Measurements from ENCODE around the gene LSM10. TPM values are rescaled to one million over a fixed set of nuclear protein-coding genes. Genes with fewer than 3 reads are reported as not detected.

Gene LSM10
- total RNA-seq, 1 experiment from 2014 or later: 56.3 TPM

DNA sequence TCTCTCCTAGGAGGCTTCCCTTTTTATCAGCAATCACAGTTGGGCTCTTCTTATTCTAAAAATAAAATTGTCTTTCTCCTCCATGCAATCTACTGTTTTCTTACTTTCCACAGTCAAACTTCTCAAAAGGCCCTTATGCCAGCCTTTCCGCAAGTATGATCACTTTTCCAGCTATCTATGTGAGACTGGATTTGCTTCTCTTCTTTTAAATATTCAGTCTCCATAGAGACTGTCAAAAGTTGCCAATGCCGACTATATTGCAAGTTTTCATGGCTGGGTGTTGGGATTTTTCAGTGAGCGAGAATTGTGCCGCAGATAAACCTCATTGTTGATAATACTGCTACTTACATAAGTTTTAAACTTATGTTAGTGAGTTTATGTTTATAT is 4.8 kb upstream of the LSM10 start:
- CTCF ChIA-PET: interaction anchor here (3.0 kb wide), 1 partner anchor 16 kb away, joined by 23 read pairs; no protein-coding TSS in a partner anchor
- DNase-seq (ENCODE audit: low spot score): no peak
- no peaks in the 10 kb centered on the region for H3K9me3 Mint-ChIP-seq
- no peak for ATAC-seq
- peak overlapping the region; percentile 6; the same call in 1 of the 2 replicates for H3K4me3 Mint-ChIP-seq
- POLR2A ChIA-PET: no interaction called here
- peaks cover 4% of the 10 kb centered on the region for H3K36me3 Mint-ChIP-seq
- peak overlapping the region; percentile 38; the same call in 1 of the 2 replicates for H3K27ac Mint-ChIP-seq
- TF ChIP-seq TP53 (CRISPR knock-in tag; IDR thresholded peaks at IDR 0.05): no peak
- TF ChIP-seq ETV6 (CRISPR knock-in tag; IDR thresholded peaks at IDR 0.05): no peak
- TF ChIP-seq RORB (CRISPR knock-in tag; IDR thresholded peaks at IDR 0.05): no peak
- TF ChIP-seq, protein P1, sequence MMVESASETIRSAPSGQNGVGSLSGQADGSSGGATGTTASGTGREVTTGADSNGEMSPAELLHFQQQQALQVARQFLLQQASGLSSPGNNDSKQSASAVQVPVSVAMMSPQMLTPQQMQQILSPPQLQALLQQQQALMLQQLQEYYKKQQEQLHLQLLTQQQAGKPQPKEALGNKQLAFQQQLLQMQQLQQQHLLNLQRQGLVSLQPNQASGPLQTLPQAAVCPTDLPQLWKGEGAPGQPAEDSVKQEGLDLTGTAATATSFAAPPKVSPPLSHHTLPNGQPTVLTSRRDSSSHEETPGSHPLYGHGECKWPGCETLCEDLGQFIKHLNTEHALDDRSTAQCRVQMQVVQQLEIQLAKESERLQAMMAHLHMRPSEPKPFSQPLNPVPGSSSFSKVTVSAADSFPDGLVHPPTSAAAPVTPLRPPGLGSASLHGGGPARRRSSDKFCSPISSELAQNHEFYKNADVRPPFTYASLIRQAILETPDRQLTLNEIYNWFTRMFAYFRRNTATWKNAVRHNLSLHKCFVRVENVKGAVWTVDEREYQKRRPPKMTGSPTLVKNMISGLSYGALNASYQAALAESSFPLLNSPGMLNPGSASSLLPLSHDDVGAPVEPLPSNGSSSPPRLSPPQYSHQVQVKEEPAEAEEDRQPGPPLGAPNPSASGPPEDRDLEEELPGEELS (CRISPR knock-in tag; IDR thresholded peaks at IDR 0.05): no peak
- TF ChIP-seq ESRRA (CRISPR knock-in tag; IDR thresholded peaks at IDR 0.05; ENCODE audit: borderline replicate concordance): no peak
- TF ChIP-seq ZNF671 (CRISPR knock-in tag; IDR thresholded peaks at IDR 0.05): no peak
- no peak for TF ChIP-seq CBFB (CRISPR knock-in tag; IDR thresholded peaks at IDR 0.05; ENCODE audit: low read depth)
- TF ChIP-seq, protein P2, sequence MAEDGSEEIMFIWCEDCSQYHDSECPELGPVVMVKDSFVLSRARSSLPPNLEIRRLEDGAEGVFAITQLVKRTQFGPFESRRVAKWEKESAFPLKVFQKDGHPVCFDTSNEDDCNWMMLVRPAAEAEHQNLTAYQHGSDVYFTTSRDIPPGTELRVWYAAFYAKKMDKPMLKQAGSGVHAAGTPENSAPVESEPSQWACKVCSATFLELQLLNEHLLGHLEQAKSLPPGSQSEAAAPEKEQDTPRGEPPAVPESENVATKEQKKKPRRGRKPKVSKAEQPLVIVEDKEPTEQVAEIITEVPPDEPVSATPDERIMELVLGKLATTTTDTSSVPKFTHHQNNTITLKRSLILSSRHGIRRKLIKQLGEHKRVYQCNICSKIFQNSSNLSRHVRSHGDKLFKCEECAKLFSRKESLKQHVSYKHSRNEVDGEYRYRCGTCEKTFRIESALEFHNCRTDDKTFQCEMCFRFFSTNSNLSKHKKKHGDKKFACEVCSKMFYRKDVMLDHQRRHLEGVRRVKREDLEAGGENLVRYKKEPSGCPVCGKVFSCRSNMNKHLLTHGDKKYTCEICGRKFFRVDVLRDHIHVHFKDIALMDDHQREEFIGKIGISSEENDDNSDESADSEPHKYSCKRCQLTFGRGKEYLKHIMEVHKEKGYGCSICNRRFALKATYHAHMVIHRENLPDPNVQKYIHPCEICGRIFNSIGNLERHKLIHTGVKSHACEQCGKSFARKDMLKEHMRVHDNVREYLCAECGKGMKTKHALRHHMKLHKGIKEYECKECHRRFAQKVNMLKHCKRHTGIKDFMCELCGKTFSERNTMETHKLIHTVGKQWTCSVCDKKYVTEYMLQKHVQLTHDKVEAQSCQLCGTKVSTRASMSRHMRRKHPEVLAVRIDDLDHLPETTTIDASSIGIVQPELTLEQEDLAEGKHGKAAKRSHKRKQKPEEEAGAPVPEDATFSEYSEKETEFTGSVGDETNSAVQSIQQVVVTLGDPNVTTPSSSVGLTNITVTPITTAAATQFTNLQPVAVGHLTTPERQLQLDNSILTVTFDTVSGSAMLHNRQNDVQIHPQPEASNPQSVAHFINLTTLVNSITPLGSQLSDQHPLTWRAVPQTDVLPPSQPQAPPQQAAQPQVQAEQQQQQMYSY (CRISPR knock-in tag; IDR thresholded peaks at IDR 0.05): no peak
- TF ChIP-seq ZNF121 (CRISPR knock-in tag; IDR thresholded peaks at IDR 0.05): no peak
- TF ChIP-seq, protein P3, sequence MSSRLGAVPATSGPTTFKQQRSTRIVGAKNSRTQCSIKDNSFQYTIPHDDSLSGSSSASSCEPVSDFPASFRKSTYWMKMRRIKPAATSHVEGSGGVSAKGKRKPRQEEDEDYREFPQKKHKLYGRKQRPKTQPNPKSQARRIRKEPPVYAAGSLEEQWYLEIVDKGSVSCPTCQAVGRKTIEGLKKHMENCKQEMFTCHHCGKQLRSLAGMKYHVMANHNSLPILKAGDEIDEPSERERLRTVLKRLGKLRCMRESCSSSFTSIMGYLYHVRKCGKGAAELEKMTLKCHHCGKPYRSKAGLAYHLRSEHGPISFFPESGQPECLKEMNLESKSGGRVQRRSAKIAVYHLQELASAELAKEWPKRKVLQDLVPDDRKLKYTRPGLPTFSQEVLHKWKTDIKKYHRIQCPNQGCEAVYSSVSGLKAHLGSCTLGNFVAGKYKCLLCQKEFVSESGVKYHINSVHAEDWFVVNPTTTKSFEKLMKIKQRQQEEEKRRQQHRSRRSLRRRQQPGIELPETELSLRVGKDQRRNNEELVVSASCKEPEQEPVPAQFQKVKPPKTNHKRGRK (CRISPR knock-in tag; IDR thresholded peaks at IDR 0.05; ENCODE audit: borderline replicate concordance): no peak
- no peak for TF ChIP-seq ELF4 (CRISPR knock-in tag; IDR thresholded peaks at IDR 0.05; ENCODE audit: low read depth)
- TF ChIP-seq ATF1 (CRISPR knock-in tag; IDR thresholded peaks at IDR 0.05): no peak
- no peak for TF ChIP-seq FOXK1 (CRISPR knock-in tag; IDR thresholded peaks at IDR 0.05)
- no peaks in the 10 kb centered on the region; the same call in 1 of the 2 replicates for H3K27me3 Mint-ChIP-seq (ENCODE audit: low read depth)
- H3K4me1 Mint-ChIP-seq: peaks cover 14% of the 10 kb centered on the region

DNA sequence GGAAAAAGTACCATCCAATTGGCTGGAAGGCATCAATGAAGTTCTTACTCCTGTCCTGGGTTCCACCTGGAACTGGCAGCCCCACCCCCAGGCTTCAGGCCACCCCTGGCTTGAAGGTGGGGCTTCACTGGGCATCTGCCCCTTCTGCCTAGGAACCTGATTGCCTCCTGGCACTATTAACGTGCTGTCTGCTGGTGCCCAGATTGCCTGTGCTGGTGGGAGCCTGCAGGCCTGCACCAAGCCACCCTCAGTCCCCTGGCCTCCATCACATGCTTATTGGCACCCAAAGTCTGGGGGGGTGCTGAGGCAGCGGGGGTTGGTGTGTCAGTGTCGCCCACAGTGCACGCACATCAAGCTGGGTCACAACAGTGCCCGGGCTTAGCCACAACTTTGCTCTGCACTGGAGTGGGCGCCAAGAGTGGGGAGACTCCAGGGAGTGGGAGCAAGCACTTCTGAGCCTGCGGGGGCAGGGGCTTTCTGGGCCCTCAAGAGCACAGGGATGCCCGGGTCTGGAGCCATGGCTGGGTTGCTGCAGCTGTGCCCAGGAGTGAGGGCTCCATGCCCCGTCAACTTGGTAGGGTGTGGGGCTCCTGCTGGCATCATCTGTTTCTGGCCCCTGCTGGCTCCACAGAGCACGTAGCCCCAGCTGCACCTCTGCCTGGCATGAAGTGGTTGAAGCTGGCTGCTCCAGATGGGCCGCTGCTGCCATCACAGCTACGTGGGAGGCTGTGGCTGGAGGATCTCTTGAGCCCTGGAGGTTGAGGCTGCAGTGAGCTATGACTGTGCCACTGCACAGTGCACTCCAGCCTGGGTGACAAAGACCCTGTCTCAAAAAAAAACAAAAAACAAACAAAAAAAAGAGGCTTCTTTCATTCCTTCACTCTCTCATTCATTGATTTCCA is 4.1 kb upstream of the LSM10 start:
- Mint-ChIP-seq H3K4me1 (peaks cover 18% of the 10 kb centered on the region), H3K9me3 (no peaks in the 10 kb centered on the region), H3K27me3 (ENCODE audit: low read depth) (no peaks in the 10 kb centered on the region; the same call in 1 of the 2 replicates), H3K4me3 (peak overlapping the region; percentile 91), H3K36me3 (no peaks in the 10 kb centered on the region), H3K27ac (peak overlapping the region; percentile 98)
- CTCF ChIA-PET: interaction anchor here (1.0 to 3.0 kb wide), 4 partner anchors 12 to 80 kb away, joined by 4 to 23 read pairs (median 5); no protein-coding TSS in a partner anchor
- POLR2A ChIA-PET: interaction anchor here (1.1 to 6.5 kb wide), 6 partner anchors 15 to 79 kb away, joined by 6 to 172 read pairs (median 7); partner anchors contain the start of genes EVA1B, MRPS15 and STK40
- no peak for ATAC-seq
- peak; percentile 71 for DNase-seq (ENCODE audit: low spot score)
- TF ChIP-seq, protein P4, sequence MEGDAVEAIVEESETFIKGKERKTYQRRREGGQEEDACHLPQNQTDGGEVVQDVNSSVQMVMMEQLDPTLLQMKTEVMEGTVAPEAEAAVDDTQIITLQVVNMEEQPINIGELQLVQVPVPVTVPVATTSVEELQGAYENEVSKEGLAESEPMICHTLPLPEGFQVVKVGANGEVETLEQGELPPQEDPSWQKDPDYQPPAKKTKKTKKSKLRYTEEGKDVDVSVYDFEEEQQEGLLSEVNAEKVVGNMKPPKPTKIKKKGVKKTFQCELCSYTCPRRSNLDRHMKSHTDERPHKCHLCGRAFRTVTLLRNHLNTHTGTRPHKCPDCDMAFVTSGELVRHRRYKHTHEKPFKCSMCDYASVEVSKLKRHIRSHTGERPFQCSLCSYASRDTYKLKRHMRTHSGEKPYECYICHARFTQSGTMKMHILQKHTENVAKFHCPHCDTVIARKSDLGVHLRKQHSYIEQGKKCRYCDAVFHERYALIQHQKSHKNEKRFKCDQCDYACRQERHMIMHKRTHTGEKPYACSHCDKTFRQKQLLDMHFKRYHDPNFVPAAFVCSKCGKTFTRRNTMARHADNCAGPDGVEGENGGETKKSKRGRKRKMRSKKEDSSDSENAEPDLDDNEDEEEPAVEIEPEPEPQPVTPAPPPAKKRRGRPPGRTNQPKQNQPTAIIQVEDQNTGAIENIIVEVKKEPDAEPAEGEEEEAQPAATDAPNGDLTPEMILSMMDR (IDR thresholded peaks at IDR 0.05): no peak
- TF ChIP-seq SMAD3 (CRISPR knock-in tag; IDR thresholded peaks at IDR 0.05; ENCODE audit: borderline replicate concordance) (no peak), MXD4 (CRISPR knock-in tag; IDR thresholded peaks at IDR 0.05; ENCODE audit: borderline replicate concordance) (no peak), NFE2L1 (CRISPR knock-in tag; IDR thresholded peaks at IDR 0.05) (no peak), ESRRA (CRISPR knock-in tag; IDR thresholded peaks at IDR 0.05; ENCODE audit: borderline replicate concordance) (no peak), MYBL2 (CRISPR knock-in tag; IDR thresholded peaks at IDR 0.05) (no peak), CREM (CRISPR knock-in tag; IDR thresholded peaks at IDR 0.05) (no peak), RELA (CRISPR knock-in tag; IDR thresholded peaks at IDR 0.05; ENCODE audit: borderline replicate concordance) (no peak), TP53 (CRISPR knock-in tag; IDR thresholded peaks at IDR 0.05) (no peak), ELF4 (CRISPR knock-in tag; IDR thresholded peaks at IDR 0.05; ENCODE audit: low read depth) (no peak), PRRX2 (CRISPR knock-in tag; IDR thresholded peaks at IDR 0.05) (no peak)
- TF ChIP-seq, protein P3 (CRISPR knock-in tag; IDR thresholded peaks at IDR 0.05; ENCODE audit: borderline replicate concordance): no peak
